ACC112 (cell line): ENCODE measurements around the gene CEP290.
A peak's percentile ranks its signal among the peaks of the same experiment; 100 is the strongest.
"Not testable (repeated sequence)": the region's sequence is repeated elsewhere in the genome, so short reads cannot be mapped to it uniquely, and the experiment has no call there.

Experiments
- H2AFZ ChIP-seq: fragments of 200-600 bp; sonication (generic); one replicate; pipeline ENCODE4 v1.6.0; 2017; ENCODE audit warnings: antibody characterized with exemption, low read length; ENCODE audit not compliant: unreplicated experiment
- H3K27ac ChIP-seq: fragments of 200-600 bp; sonication (generic); 2 replicates; pipeline ENCODE4 v1.5.1; 2014; ENCODE audit warnings: low read depth, mild to moderate bottlenecking, antibody characterized with exemption, low read length, moderate library complexity
- H3K27me3 ChIP-seq: fragments of 200-600 bp; sonication (generic); 2 replicates; pipeline ENCODE4 v1.6.1; 2014; ENCODE audit warnings: mild to moderate bottlenecking, antibody characterized with exemption, low read length, moderate library complexity, mixed read lengths; ENCODE audit not compliant: insufficient read depth
- H3K36me3 ChIP-seq: fragments of 200-600 bp; sonication (generic); 2 replicates; pipeline ENCODE4 v1.6.1; 2016; ENCODE audit warnings: mild to moderate bottlenecking, antibody characterized with exemption, low read length, moderate library complexity, mixed read lengths; ENCODE audit not compliant: insufficient read depth
- H3K4me1 ChIP-seq: fragments of 200-600 bp; sonication (generic); one replicate; pipeline ENCODE4 v1.6.1; 2016; ENCODE audit warnings: low read length, mixed read lengths; ENCODE audit not compliant: insufficient read depth, unreplicated experiment, control insufficient read depth
- H3K4me3 ChIP-seq: fragments of 200-600 bp; sonication (generic); 2 replicates; pipeline ENCODE4 v1.5.1; 2014; ENCODE audit warnings: mild to moderate bottlenecking, low read depth, low read length
- H3K79me2 ChIP-seq: fragments of 200-600 bp; sonication (generic); one replicate; pipeline ENCODE4 v1.6.0; 2016; ENCODE audit warnings: low read length; ENCODE audit not compliant: control insufficient read depth, unreplicated experiment, insufficient read depth

Gene CEP290

DNA sequence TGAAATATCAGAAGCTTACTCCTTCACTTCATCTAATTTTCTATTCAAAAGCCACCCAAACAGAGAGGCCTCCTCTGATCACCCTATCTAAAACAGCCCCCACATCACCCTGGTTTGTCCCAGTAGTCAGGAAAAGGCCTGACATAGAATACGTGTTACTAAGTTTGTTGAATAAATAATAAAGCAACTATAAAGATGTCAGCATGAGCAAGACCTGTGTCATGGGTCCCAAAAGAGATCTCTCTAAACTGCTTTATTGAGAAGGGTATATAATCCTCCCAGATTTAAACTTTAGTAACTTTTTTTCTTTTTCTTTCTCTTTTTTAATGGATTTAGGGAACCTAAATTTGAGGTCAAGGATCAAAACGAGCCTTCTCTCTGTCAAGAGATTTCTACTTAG is 85.3 kb downstream of the CEP290 start:
- Histone ChIP-seq H3K36me3 (peaks cover 27% of the 10 kb centered on the region), H3K4me1 (peaks cover 16% of the 10 kb centered on the region), H3K27ac (no peak overlapping the region), H3K79me2 (no peaks in the 10 kb centered on the region), H3K4me3 (no peak overlapping the region), H3K27me3 (no peaks in the 10 kb centered on the region), H2AFZ (no peak overlapping the region)

DNA sequence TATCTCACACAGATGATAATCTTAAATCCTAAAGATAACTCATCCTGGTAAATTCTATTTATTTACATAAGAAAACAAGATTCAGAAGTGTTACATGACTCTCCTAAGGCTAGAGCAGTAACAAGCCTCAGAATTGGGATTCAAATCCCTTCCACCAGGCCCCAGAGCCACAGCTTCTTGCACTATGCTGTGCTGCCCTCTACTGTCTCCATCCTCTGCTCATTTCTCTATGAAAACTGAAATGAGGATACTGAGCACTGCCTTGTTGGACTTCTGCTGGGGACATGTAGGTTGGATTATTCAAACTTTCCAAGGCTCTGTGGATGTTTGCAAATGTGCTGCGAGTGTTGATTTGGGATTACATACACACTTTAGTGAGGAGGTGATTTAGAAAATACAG is 89.2 kb downstream of the CEP290 start:
- Histone ChIP-seq H3K36me3 (peaks cover 17% of the 10 kb centered on the region), H3K4me3 (no peak overlapping the region)

DNA sequence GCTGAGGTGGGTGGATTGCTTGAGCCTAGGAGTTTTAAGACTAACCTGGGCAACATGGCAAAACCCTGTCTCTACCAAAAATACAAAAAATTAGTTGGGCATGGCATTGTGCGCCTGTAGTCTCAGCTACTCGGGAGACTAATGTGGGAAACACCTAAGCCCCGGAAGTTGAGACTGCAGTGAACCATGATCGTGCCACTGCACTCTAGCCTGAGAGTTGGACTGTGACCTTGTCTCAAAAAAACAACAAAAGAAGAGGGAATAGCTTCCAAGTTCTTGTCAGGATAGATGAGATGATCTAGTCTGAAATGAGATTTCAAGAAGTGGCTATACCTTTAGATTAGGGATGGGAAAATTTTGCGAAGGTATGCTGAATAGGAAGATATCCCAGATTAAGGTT is 97.9 kb downstream of the CEP290 start:
- Histone ChIP-seq H3K36me3 (peaks cover 55% of the 10 kb centered on the region), H3K79me2 (peaks cover 36% of the 10 kb centered on the region), H3K27me3 (no peaks in the 10 kb centered on the region), H2AFZ (no peak overlapping the region), H3K4me3 (no peak overlapping the region), H3K27ac (no peak overlapping the region), H3K4me1 (no peaks in the 10 kb centered on the region)

More for the DNA sequence above, 89.2 kb downstream of the CEP290 start:
- Histone ChIP-seq H2AFZ (no peak overlapping the region), H3K4me1 (peaks cover 8% of the 10 kb centered on the region), H3K27me3 (no peaks in the 10 kb centered on the region), H3K27ac (no peak overlapping the region), H3K79me2 (no peaks in the 10 kb centered on the region)

DNA sequence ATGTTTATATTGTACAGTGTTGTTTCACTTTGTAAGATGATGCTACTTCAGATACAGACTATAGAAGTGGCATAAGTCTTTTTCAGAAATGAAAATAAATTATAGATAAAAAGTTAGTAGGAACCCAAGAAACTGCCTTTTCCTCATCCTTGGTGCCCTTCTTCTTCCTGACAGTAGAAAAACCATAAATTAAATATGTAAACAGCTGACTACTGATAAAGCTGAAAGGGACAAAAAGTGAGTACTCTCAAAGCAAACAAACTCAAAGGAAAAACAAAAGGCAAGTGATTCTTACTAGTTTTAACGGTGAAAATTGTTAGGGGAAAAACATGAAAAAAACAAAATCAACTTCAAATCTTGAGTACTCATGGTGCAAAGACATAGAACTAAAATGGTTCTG is 104.1 kb downstream of the CEP290 start:
- H3K79me2 ChIP-seq, result peaks cover 73% of the 10 kb centered on the region
- H3K4me3 ChIP-seq, result peak overlapping the region; percentile 89
- H3K27me3 ChIP-seq, result no peaks in the 10 kb centered on the region
- no peak overlapping the region for H2AFZ ChIP-seq
- no peak overlapping the region for H3K27ac ChIP-seq
- H3K4me1 ChIP-seq, result peaks cover 21% of the 10 kb centered on the region
- H3K36me3 ChIP-seq, result peaks cover 11% of the 10 kb centered on the region

DNA sequence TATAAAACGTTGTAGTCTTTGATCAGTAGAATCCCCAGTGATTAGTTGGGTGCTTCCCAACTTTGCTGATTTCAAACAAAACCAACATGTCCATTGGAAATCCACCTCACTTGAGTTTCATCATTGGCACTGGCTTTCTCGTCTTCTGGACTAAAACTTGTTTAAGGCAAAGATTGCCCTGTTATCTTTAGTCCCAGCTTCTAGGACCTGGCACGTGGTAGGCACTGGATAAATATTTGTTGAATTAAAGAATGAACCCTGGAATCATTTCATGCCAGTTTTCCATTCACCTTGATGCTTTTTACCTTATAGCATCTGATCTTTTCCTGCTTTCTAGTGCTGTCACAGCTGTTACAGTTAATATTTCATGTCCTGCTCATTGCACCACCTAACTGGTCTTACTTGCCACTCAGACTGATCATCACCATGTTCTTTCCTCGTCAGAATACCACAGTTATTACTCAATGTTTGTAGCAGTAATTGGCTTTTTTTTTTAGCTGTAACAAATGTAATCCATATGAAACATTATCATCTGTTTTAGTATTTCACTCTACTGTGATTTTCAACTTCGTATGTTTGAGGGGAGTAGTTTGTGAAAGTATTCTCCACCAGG is 105.4 kb downstream of the CEP290 start:
- Histone ChIP-seq H3K27me3 (no peaks in the 10 kb centered on the region), H3K36me3 (0 out of 2 replicates have a peak, but pooled peaks cover 4% of the 10 kb centered on the region), H2AFZ (no peak overlapping the region), H3K27ac (no peak overlapping the region), H3K4me1 (peaks cover 21% of the 10 kb centered on the region), H3K79me2 (peaks cover 60% of the 10 kb centered on the region), H3K4me3 (peak overlapping the region; percentile 89)

DNA sequence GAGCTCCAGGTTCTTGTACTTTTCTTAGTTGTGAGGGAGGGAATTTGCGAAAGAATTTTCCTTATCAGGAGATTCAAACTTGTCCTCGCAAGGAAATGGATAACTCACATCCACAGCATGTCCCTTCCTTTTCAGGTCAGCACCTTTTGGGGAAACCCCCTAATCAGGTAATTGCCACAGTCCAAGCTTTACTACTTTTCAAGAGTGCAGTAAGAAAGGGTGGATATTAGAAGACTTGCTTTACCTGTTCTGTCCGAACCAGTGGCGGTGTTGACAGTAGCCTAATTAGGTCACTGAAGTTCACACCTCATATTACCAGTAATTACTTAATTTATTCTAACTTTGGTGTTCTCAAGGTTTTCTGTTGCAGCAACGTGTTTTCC is 106.0 kb downstream of the CEP290 start:
- Histone ChIP-seq H3K4me1 (peaks cover 21% of the 10 kb centered on the region), H3K4me3 (peak overlapping the region; percentile 89), H3K79me2 (peaks cover 54% of the 10 kb centered on the region), H3K27ac (no peak overlapping the region), H3K27me3 (no peaks in the 10 kb centered on the region), H3K36me3 (0 out of 2 replicates have a peak, but pooled peaks cover under 1% of the 10 kb centered on the region), H2AFZ (peak overlapping the region; percentile 88)

DNA sequence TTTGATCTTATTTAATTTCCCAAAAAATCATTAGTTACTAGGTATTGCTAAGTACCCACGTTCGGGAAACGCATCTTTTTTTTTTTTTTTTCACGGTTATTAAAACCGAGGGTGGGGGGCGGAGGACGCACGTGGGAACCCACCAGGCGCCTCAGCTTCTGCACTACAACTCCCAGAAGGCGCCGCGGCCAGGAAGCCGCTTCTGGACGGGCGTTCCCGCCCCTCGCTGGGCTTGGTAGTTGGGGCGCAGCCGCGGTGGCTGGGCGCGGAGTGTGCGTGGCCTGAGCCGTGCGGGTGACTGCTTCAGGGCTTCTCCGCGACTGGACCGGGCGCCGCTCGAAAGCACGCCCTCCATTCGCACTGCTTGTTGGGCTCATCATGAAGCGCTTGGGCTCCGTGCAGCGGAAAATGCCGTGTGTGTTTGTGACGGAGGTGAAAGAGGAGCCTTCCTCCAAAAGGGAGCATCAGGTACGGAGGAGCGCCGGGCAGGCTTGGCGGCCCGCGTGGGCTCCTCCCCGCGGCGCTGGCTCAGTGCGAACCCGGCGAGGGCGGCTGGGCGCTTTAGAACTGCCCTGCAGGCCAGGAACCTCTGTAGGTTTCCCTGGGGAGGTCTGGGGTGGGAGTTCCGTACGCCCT is 106.5 kb downstream of the CEP290 start:
- Histone ChIP-seq H3K4me3 (peak overlapping the region; percentile 89), H2AFZ (peak overlapping the region; percentile 88), H3K79me2 (peaks cover 49% of the 10 kb centered on the region), H3K27ac (no peak overlapping the region), H3K4me1 (peaks cover 21% of the 10 kb centered on the region), H3K36me3 (no peaks in the 10 kb centered on the region), H3K27me3 (no peaks in the 10 kb centered on the region)

DNA sequence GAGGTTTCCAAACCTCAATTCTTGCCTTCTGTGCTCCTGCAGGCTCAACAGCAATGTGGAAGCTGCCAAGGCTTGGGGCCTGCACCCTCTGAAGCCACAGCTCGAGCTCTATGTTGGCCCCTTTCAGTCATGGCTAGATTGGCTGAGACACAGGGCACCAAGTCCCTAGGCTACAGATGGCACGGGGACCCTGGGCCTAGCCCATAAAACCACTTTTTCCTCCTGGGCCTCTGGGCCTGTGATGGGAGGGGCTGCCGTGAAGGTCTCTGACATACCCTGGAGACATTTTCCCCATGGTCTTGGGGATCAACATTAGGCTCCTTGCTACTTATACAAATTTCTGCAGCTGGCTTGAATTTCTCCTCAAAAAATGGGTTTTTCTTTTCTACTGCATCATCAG is 110.7 kb downstream of the CEP290 start:
- H3K4me1 ChIP-seq, H3K4me3 ChIP-seq, H3K27me3 ChIP-seq, H3K36me3 ChIP-seq, H2AFZ ChIP-seq, H3K27ac ChIP-seq, H3K79me2 ChIP-seq: not testable (repeated sequence)

DNA sequence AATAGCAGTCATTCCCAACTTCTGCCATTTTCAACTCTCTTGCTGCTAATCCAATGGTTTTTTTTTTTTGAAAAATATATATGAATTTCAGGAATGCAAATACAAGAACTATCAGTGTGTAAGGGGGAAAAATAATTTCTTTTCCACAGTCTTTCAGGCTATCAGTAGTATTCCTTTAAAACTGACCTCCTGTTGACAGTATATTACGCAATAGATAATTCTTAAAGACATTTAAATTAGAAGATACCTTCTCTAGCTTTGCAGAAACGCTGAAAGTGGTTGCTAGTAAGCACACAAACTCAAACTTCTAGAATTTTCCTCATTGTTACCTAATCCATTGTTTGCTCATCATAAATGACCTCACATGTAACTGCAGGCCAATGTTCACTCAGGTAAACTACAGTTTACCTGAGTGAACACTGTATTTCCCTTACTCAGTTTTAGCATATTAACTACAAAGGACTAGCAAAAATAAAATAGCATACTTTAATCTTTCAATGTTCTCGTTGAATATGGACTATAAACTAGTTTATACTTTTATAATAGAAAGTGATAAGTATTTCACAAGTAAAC is 112.7 kb downstream of the CEP290 start, which contains the start of gene C12orf50:
Gene C12orf50, minus strand, starts transcription at position 309 of the 573 bp plus-strand sequence. CDS start 2,439 bp downstream, outside the sequence.
- H3K4me3 ChIP-seq, result no peak within 1 kb of the TSS
- no peak within 1 kb of the TSS for H2AFZ ChIP-seq
- no peaks in the 10 kb centered on the region for H3K27me3 ChIP-seq
- no peaks in the 10 kb centered on the region for H3K36me3 ChIP-seq
- no peaks in the 10 kb centered on the region for H3K4me1 ChIP-seq
- no peak within 1 kb of the TSS for H3K27ac ChIP-seq
- H3K79me2 ChIP-seq, result no peaks in the 10 kb centered on the region

DNA sequence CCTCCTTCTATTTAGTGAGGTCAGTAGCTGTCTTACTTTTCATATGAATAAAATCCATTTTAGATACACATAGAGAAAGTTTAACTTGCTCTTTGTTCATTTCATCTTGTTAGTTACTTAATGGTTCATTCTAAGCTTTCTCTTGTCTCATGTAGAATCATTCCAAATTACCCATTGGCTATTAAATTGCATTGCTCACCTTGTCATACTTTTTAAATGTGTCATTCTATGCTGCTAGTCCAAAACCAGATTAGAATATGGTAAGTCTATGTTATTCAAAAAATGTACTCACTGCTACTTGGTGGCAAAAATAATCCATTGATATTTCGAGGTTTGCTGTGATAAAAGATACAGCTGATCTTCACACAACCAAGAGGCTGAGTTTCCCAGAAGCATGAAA is 115.7 kb downstream of the CEP290 start:
- no peaks in the 10 kb centered on the region for H3K27me3 ChIP-seq
- no peak overlapping the region for H3K4me3 ChIP-seq
- no peaks in the 10 kb centered on the region for H3K36me3 ChIP-seq
- H3K79me2 ChIP-seq, result no peaks in the 10 kb centered on the region
- no peaks in the 10 kb centered on the region for H3K4me1 ChIP-seq
- H2AFZ ChIP-seq, result no peak overlapping the region
- H3K27ac ChIP-seq, result no peak overlapping the region

DNA sequence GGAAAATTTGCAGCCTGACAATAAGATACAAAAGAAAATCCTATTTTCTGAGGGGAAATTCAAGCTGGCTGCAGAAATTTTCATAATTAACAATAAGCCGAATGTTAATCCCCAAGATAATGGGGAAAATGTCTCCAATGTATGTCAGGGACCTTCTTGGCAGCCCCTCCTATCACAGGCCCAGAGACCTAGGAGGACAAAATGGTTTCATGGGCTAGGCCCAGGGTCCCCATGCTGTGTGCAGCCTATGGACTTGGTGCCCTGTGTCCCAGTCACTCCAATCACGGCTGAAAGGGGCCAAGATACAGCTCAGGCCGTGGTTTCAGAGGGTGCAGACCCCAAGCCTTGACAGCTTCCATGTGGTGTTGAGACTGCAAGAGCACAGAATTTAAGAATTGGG is 123.9 kb downstream of the CEP290 start:
- Histone ChIP-seq H3K36me3 (no peaks in the 10 kb centered on the region; the same call in 1 of the 2 replicates), H3K27me3 (no peaks in the 10 kb centered on the region), H3K4me1 (no peaks in the 10 kb centered on the region), H3K4me3 (no peak overlapping the region), H2AFZ (no peak overlapping the region), H3K27ac (no peak overlapping the region), H3K79me2 (no peaks in the 10 kb centered on the region)
